Testis (tissue), 3 donors: Measurements from ENCODE around the gene IL37. TPM values are rescaled to one million over a fixed set of nuclear protein-coding genes. Genes with fewer than 3 reads are reported as not detected.

Experiments used
- DNase-seq: peaks from one replicate; pipeline ENCODE4 v3.0.0-alpha.2; 2019
- H3K27ac ChIP-seq, 2 donors: fragments of 200-600 bp; sonication (generic); one replicate each; pipeline ENCODE4 v1.5.1; 2019
- H3K27me3 ChIP-seq: fragments of 200-600 bp; sonication (generic); one replicate; pipeline ENCODE4 v1.5.1; 2019
- H3K36me3 ChIP-seq: fragments of 200-600 bp; sonication (generic); one replicate; pipeline ENCODE4 v1.5.1; 2017; ENCODE audit warnings: low read depth; ENCODE audit errors: missing control alignments
- H3K4me1 ChIP-seq: fragments of 200-600 bp; sonication (generic); one replicate; pipeline ENCODE4 v1.5.1; 2019
- H3K4me3 ChIP-seq, 2 donors: fragments of 200-600 bp; sonication (generic); one replicate each; pipeline ENCODE4 v1.5.1; 2017 to 2019
- H3K9me3 ChIP-seq: fragments of 200-600 bp; sonication (generic); one replicate; pipeline ENCODE4 v1.5.1; 2017
- POLR2A ChIP-seq: fragments of 450-650 bp; IDR thresholded peaks from one replicate; pipeline ENCODE4 v1.6.1; 2017; ENCODE audit warnings: antibody characterized with exemption, mild to moderate bottlenecking, moderate library complexity
- WGBS, 2 donors: methylation state at CpG; one replicate each; pipeline ENCODE4 v1.1.5; 2018; 5-methylcytosine and 5-hydroxymethylcytosine counted together
- intact Hi-C: fragments of 100-400 bp; cut with DNase I; formaldehyde crosslinking; loops from one replicate; pipeline ENCODE4 v1.15.1; 2023; ENCODE audit warnings: low total_unique reads
- polyA plus RNA-seq: library from polyadenylated mRNA; stranded (reverse); fragments of 350-450 nt; fragmentation: Illumina TruSeq; extraction: RNeasy Lipid Tissue Mini Kit (QIAGEN cat#74804); gene quantifications from one replicate; pipeline ENCODE4 v1.2.3, GENCODE V29; 2014; ENCODE audit warnings: low read depth, low replicate concordance; ENCODE audit not compliant: insufficient read depth
- total RNA-seq, 2 donors: library from RNA; depleted of rRNA; stranded (reverse); fragments of >200 nt; gene quantifications; one replicate each; pipeline ENCODE4 v1.2.3, GENCODE V29; 2016
- TF ChIP-seq, protein P1 (sequence below), 3 experiments: fragments of 450-650 bp in 2 of 3; fragments of 200-600 bp in 1 of 3; sonication (generic) in 1 of 3; IDR thresholded peaks; one replicate each; pipeline ENCODE4 v1.5.1; 2016 to 2019; ENCODE audit warnings: antibody characterized with exemption in 3 of 3, mild to moderate bottlenecking in 2 of 3, moderate library complexity in 1 of 3

IL37 gene
- total and polyA plus RNA-seq, 3 donors from 2014 or later: 1.3 to 1.5 TPM; not detected in 1

GRCh38 chr2:112944971-112945370, 34.0 kb downstream of the IL37 start:
- no peak for TF ChIP-seq POLR2A
- TF ChIP-seq, protein P1, sequence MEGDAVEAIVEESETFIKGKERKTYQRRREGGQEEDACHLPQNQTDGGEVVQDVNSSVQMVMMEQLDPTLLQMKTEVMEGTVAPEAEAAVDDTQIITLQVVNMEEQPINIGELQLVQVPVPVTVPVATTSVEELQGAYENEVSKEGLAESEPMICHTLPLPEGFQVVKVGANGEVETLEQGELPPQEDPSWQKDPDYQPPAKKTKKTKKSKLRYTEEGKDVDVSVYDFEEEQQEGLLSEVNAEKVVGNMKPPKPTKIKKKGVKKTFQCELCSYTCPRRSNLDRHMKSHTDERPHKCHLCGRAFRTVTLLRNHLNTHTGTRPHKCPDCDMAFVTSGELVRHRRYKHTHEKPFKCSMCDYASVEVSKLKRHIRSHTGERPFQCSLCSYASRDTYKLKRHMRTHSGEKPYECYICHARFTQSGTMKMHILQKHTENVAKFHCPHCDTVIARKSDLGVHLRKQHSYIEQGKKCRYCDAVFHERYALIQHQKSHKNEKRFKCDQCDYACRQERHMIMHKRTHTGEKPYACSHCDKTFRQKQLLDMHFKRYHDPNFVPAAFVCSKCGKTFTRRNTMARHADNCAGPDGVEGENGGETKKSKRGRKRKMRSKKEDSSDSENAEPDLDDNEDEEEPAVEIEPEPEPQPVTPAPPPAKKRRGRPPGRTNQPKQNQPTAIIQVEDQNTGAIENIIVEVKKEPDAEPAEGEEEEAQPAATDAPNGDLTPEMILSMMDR (IDR thresholded peaks at IDR 0.05): no peak
- H3K27ac ChIP-seq: no peak overlapping the region
- H3K27me3 ChIP-seq: no peaks in the 10 kb centered on the region
- no peak overlapping the region for H3K4me3 ChIP-seq
- intact Hi-C loops: no loop called here
- 92 to 95% methylated on average over 1 of the region's 1 CpG for WGBS, 2 donors
- no peaks in the 10 kb centered on the region for H3K9me3 ChIP-seq
- DNase-seq: no peak
- H3K36me3 ChIP-seq: no peaks in the 10 kb centered on the region
- H3K4me1 ChIP-seq: no peaks in the 10 kb centered on the region

- no peaks in the 10 kb centered on the region for H3K9me3 ChIP-seq
- no peaks in the 10 kb centered on the region for H3K27me3 ChIP-seq
- H3K36me3 ChIP-seq: no peaks in the 10 kb centered on the region
- TF ChIP-seq, protein P1 (IDR thresholded peaks at IDR 0.05): no peak
- TF ChIP-seq POLR2A: no peak
- DNase-seq: no peak
- WGBS, 2 donors: 80 to 93% methylated on average over 2 of the region's 2 CpGs
- intact Hi-C loops: no loop called here
- no peak overlapping the region for H3K27ac ChIP-seq
- no peak overlapping the region for H3K4me3 ChIP-seq
- H3K4me1 ChIP-seq: no peaks in the 10 kb centered on the region
Observed at GRCh38 chr2:112946086-112946485, 35.1 kb downstream of the IL37 start.

DNA sequence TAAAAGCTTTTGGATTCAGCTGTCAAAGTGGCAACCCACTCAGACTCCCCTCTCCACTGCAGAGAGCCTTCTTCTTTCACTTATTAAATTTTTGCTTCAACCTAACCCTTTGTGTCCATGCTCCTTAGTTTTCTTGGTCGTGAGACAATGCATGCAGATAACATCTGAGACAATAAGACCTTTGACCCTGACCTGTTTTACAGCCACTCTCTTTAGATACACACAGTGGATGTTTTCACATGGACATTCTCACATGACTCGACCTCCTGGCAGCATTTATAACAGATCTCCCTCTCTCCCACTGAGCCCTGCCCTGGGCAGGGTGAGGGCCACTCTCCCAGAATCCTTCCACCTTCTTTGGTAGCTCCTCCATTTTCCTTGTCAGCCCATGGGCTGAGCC, 36.4 kb downstream of the IL37 start:
- Histone ChIP-seq H3K4me1 (no peaks in the 10 kb centered on the region), H3K27ac (no peak overlapping the region), H3K9me3 (no peaks in the 10 kb centered on the region), H3K4me3 (no peak overlapping the region), H3K27me3 (no peaks in the 10 kb centered on the region), H3K36me3 (no peaks in the 10 kb centered on the region)
- intact Hi-C loops: no loop called here
- no peak for TF ChIP-seq POLR2A
- TF ChIP-seq, protein P1 (IDR thresholded peaks at IDR 0.05): no peak
- no peak for DNase-seq
- 34 to 43% methylated on average over 2 of the region's 2 CpGs for WGBS, 2 donors

DNA sequence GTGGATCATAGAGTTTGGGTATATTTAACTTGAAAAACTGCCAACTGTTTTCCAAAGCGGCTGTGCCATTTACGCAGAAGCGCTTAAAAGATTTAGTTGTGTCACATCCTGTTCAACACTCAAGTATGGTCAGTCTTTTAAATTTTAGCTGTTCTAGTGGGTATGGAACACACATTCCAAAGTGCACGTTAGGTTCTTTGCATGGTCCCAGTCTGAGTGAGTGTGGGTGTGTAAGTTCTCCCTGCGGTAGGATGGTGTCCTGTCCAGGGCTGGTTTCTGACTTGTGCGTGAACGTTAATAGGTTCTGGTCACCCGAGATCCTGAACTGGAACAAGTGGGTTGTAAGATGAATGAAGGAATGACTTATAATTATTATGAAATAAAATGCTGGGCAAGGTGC, 38.5 kb downstream of the IL37 start:
- TF ChIP-seq, protein P1 (IDR thresholded peaks at IDR 0.05): no peak
- TF ChIP-seq POLR2A: no peak
- no peaks in the 10 kb centered on the region for H3K9me3 ChIP-seq
- no peaks in the 10 kb centered on the region for H3K27me3 ChIP-seq
- no peak for DNase-seq
- intact Hi-C loops: no loop called here
- 82 to 86% methylated on average over 8 of the region's 8 CpGs for WGBS, 2 donors
- no peaks in the 10 kb centered on the region for H3K4me1 ChIP-seq
- H3K27ac ChIP-seq: no peak overlapping the region
- H3K36me3 ChIP-seq: no peaks in the 10 kb centered on the region
- H3K4me3 ChIP-seq: no peak overlapping the region

- WGBS, 2 donors: 89 to 90% methylated on average over 7 of the region's 7 CpGs
- H3K36me3 ChIP-seq: no peaks in the 10 kb centered on the region
- intact Hi-C loops: no loop called here
- DNase-seq: no peak
- no peak overlapping the region for H3K4me3 ChIP-seq
- H3K27ac ChIP-seq: no peak overlapping the region
- H3K9me3 ChIP-seq: no peaks in the 10 kb centered on the region
- TF ChIP-seq, protein P1 (IDR thresholded peaks at IDR 0.05): no peak
- TF ChIP-seq POLR2A: no peak
- H3K4me1 ChIP-seq: no peaks in the 10 kb centered on the region
- no peaks in the 10 kb centered on the region for H3K27me3 ChIP-seq
Observed at GRCh38 chr2:112954364-112954763, 43.4 kb downstream of the IL37 start.
